ENCODE data around the gene SEC24B.

The SEC24B gene

GRCh38 chr4:109433205-109434006 lies at the start of gene SEC24B:
TSS of gene SEC24B (plus strand) at chr4:109433815. CDS start at chr4:109433870, 55 bp downstream.
- DNase-seq (ENCODE audit: low read depth) = peak; percentile 79

GRCh38 chr4:109383823-109384222 lies 49.8 kb upstream of the SEC24B start:
- no peak for DNase-seq (ENCODE audit: low read depth)

- DNase-seq (ENCODE audit: low read depth) = no peak
Observed at GRCh38 chr4:109385260-109385659, 48.4 kb upstream of the SEC24B start.

GRCh38 chr4:109389369-109390114 lies 44.1 kb upstream of the SEC24B start:
- no peak for DNase-seq (ENCODE audit: low read depth)

GRCh38 chr4:109390115-109390768 lies 43.4 kb upstream of the SEC24B start:
- DNase-seq (ENCODE audit: low read depth) = no peak

- no peak for DNase-seq (ENCODE audit: low read depth)
Observed at GRCh38 chr4:109395694-109396093, 37.9 kb upstream of the SEC24B start.

GRCh38 chr4:109398928-109399327 lies 34.7 kb upstream of the SEC24B start:
- no peak for DNase-seq (ENCODE audit: low read depth)

- no peak for DNase-seq (ENCODE audit: low read depth)
Observed at GRCh38 chr4:109406337-109406931, 27.2 kb upstream of the SEC24B start.

- no peak for DNase-seq (ENCODE audit: low read depth)
Observed at GRCh38 chr4:109407027-109407737, 26.4 kb upstream of the SEC24B start.

GRCh38 chr4:109408711-109409110 lies 24.9 kb upstream of the SEC24B start:
- DNase-seq (ENCODE audit: low read depth) = no peak

GRCh38 chr4:109410226-109410625 lies 23.4 kb upstream of the SEC24B start:
- no peak for DNase-seq (ENCODE audit: low read depth)

- DNase-seq (ENCODE audit: low read depth) = no peak
Observed at GRCh38 chr4:109410776-109411175, 22.8 kb upstream of the SEC24B start.

GRCh38 chr4:109411964-109412363 lies 21.7 kb upstream of the SEC24B start:
- no peak for DNase-seq (ENCODE audit: low read depth)

- DNase-seq (ENCODE audit: low read depth) = no peak
Observed at GRCh38 chr4:109412776-109413175, 20.8 kb upstream of the SEC24B start.

GRCh38 chr4:109414938-109415337 lies 18.7 kb upstream of the SEC24B start:
- DNase-seq (ENCODE audit: low read depth) = no peak

- DNase-seq (ENCODE audit: low read depth) = no peak
Observed at GRCh38 chr4:109418588-109418987, 15.0 kb upstream of the SEC24B start.

- no peak for DNase-seq (ENCODE audit: low read depth)
Observed at GRCh38 chr4:109419679-109420078, 13.9 kb upstream of the SEC24B start.

- DNase-seq (ENCODE audit: low read depth) = no peak
Observed at GRCh38 chr4:109424093-109424841, 9.3 kb upstream of the SEC24B start.

GRCh38 chr4:109425405-109425804 lies 8.2 kb upstream of the SEC24B start:
- DNase-seq (ENCODE audit: low read depth) = no peak

GRCh38 chr4:109429545-109429944 lies 4.1 kb upstream of the SEC24B start:
- DNase-seq (ENCODE audit: low read depth) = no peak

GRCh38 chr4:109432203-109432602 lies 1.4 kb upstream of the SEC24B start:
- no peak for DNase-seq (ENCODE audit: low read depth)

All from stimulated activated CD8-positive, alpha-beta memory T cell treated with anti-CD3 and anti-CD28 coated beads, Interleukin-4, amount 100 ng/mL, for 24 hours (primary cell).